Measurements from ENCODE around the gene AHDC1. TPM values are rescaled to one million over a fixed set of nuclear protein-coding genes. Genes with fewer than 3 reads are reported as not detected.

Gene AHDC1
- total RNA-seq, 1 donor from 2014 or later: 124 TPM

DNA sequence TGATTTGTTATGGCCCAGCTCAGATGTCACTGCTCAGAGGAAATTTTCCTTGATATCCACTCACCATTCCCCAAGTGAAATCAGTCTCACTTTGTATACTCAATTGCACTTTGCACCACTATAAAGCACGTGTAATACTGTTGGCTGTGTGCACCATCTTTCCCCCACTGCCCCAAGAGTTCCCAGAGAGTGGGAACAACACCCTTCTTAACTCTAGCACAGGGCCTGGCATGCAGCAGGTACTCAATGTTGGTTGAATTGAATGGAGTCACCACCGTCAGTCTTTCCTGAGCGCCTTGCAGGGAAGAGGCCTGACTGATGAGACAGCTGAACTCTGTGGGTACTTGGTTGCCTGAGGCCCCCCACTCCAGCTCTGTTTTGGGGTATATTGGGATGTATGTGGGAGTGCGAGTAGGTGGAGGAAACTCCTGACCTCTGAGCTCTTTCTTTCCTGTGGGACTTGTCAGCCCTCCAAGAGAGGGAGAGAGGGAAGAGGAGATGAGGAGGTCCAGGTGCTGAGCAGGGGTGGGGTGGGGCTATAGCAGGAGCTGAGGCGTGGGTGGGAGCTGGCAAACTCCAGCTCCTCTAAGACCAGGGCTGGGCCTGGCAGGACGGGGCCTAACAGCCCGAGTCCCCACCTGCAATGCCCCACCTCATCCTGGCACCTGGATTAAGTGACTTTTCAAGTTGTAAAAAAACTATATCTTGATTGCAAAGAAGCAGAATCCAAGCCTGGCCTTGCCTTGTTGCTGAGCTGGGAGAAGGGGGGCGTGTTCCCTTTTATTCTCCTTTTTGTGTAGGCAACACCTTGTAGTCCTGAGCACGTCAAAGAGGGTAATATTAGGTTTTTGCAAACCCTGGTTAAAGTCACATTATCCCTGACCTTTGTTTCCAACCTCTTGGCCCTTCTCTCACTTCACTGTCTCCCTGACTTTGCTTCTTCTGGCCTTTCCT, 94.5 kb downstream of the AHDC1 start:
- Mint-ChIP-seq H3K27ac (ENCODE audit: unreplicated experiment) (peak overlapping the region; percentile 44), H3K36me3 (ENCODE audit: unreplicated experiment) (no peaks in the 10 kb centered on the region), H3K27me3 (ENCODE audit: unreplicated experiment) (no peaks in the 10 kb centered on the region), H3K9me3 (ENCODE audit: unreplicated experiment) (no peaks in the 10 kb centered on the region), H3K4me1 (ENCODE audit: unreplicated experiment) (peaks cover 32% of the 10 kb centered on the region), H3K4me3 (ENCODE audit: unreplicated experiment) (no peak overlapping the region)
- DNase-seq (ENCODE audit: extremely low spot score, unreplicated experiment): no peak
- TF ChIP-seq, protein P1, sequence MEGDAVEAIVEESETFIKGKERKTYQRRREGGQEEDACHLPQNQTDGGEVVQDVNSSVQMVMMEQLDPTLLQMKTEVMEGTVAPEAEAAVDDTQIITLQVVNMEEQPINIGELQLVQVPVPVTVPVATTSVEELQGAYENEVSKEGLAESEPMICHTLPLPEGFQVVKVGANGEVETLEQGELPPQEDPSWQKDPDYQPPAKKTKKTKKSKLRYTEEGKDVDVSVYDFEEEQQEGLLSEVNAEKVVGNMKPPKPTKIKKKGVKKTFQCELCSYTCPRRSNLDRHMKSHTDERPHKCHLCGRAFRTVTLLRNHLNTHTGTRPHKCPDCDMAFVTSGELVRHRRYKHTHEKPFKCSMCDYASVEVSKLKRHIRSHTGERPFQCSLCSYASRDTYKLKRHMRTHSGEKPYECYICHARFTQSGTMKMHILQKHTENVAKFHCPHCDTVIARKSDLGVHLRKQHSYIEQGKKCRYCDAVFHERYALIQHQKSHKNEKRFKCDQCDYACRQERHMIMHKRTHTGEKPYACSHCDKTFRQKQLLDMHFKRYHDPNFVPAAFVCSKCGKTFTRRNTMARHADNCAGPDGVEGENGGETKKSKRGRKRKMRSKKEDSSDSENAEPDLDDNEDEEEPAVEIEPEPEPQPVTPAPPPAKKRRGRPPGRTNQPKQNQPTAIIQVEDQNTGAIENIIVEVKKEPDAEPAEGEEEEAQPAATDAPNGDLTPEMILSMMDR (IDR thresholded peaks at IDR 0.05): no peak

DNA sequence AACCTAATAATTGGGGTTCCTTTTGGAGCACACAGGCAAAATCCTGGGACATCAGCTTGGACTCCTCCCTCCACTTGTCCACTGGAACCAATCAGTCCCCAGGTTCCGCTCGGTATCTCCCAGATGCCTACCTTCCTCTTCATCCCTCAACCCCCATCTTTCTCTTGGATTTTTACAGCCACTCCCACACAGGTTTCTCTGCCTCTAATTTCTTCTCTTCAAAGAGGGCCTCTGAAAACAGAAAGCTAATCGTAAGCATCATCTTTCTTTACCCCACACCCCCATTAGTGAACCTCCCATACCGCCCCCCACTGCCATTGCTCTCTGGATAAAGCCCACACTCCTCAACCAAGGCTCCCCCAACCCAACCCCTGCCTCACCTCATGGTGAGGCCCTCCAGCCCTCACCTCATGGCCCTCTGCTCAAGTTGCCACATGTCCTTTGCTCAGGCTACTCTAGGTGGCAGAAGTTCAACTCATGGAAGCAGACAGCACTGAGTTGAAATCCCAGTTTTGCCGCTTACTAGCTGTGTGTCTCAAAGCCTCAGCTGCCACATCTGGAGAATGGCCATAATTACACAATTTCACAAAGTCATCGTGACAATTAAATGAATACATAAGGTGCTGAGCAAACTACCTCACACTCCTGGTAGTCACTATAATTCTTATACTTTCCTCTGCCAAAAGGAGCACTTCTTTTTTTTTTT, 95.8 kb downstream of the AHDC1 start:
- Mint-ChIP-seq H3K9me3 (ENCODE audit: unreplicated experiment) (no peaks in the 10 kb centered on the region), H3K27me3 (ENCODE audit: unreplicated experiment) (no peaks in the 10 kb centered on the region), H3K36me3 (ENCODE audit: unreplicated experiment) (no peaks in the 10 kb centered on the region), H3K4me3 (ENCODE audit: unreplicated experiment) (no peak overlapping the region), H3K4me1 (ENCODE audit: unreplicated experiment) (peaks cover 37% of the 10 kb centered on the region), H3K27ac (ENCODE audit: unreplicated experiment) (peak overlapping the region; percentile 23)
- DNase-seq (ENCODE audit: extremely low spot score, unreplicated experiment): no peak
- TF ChIP-seq, protein P1 (IDR thresholded peaks at IDR 0.05): no peak

- no peaks in the 10 kb centered on the region for H3K36me3 Mint-ChIP-seq (ENCODE audit: unreplicated experiment)
- TF ChIP-seq, protein P1 (IDR thresholded peaks at IDR 0.05): no peak
- no peak for DNase-seq (ENCODE audit: extremely low spot score, unreplicated experiment)
- peaks cover 47% of the 10 kb centered on the region for H3K4me1 Mint-ChIP-seq (ENCODE audit: unreplicated experiment)
- no peaks in the 10 kb centered on the region for H3K27me3 Mint-ChIP-seq (ENCODE audit: unreplicated experiment)
- H3K9me3 Mint-ChIP-seq (ENCODE audit: unreplicated experiment): no peaks in the 10 kb centered on the region
- no peak overlapping the region for H3K4me3 Mint-ChIP-seq (ENCODE audit: unreplicated experiment)
- peak overlapping the region; percentile 31 for H3K27ac Mint-ChIP-seq (ENCODE audit: unreplicated experiment)
Observed at GRCh38 chr1:27506703-27507102, 97.2 kb downstream of the AHDC1 start.

GRCh38 chr1:27505420-27505680, 98.6 kb downstream of the AHDC1 start:
- Mint-ChIP-seq H3K27ac (ENCODE audit: unreplicated experiment) (peak overlapping the region; percentile 96), H3K27me3 (ENCODE audit: unreplicated experiment) (no peaks in the 10 kb centered on the region), H3K36me3 (ENCODE audit: unreplicated experiment) (no peaks in the 10 kb centered on the region), H3K4me1 (ENCODE audit: unreplicated experiment) (peaks cover 50% of the 10 kb centered on the region), H3K9me3 (ENCODE audit: unreplicated experiment) (no peaks in the 10 kb centered on the region), H3K4me3 (ENCODE audit: unreplicated experiment) (no peak overlapping the region)
- TF ChIP-seq, protein P1 (IDR thresholded peaks at IDR 0.05): no peak
- DNase-seq (ENCODE audit: extremely low spot score, unreplicated experiment): no peak
